PC-9 (cell line): ENCODE data around the gene IFITM5.

ENCODE experiments used
- CTCF ChIP-seq: fragments of 200-600 bp; sonication (generic); conservative IDR thresholded peaks from 2 replicates; pipeline ENCODE4 v1.6.1; 2017; ENCODE audit warnings: mixed run types, antibody characterized with exemption, mild to moderate bottlenecking, moderate library complexity
- EZH2 ChIP-seq: fragments of 200-600 bp; sonication (generic); IDR thresholded peaks from 2 replicates; pipeline ENCODE4 v1.8.0; 2017; ENCODE audit warnings: antibody characterized with exemption, low read depth

GRCh38 chr11:257766-258493 lies 41.4 kb downstream of the IFITM5 start:
- TF ChIP-seq CTCF: 0 out of 2 replicates have a peak, but pooled peaks have one; percentile 37
- no peak for TF ChIP-seq EZH2
